Spleen (tissue), 7 donors: ENCODE measurements around the gene NXPE3.

Source experiments
- CTCF ChIP-seq, 11 experiments: fragments of 200-600 bp in 7 of 11; fragments of 450-650 bp in 4 of 11; sonication (generic) in 4 of 11; IDR thresholded peaks in 8 of 11; conservative IDR thresholded peaks in 3 of 11; 1 replicate in 7 of 11; 2 replicates in 4 of 11; pipeline versions ENCODE4 v1.4.0 to v1.8.0; 2016 to 2021; ENCODE audit warnings: antibody characterized with exemption in 11 of 11, inconsistent platforms in 4 of 11, mild to moderate bottlenecking in 1 of 11
- POLR2A ChIP-seq, 3 donors: fragments of 450-650 bp; IDR thresholded peaks; one replicate each; pipeline ENCODE4 v1.5.1; 2017; ENCODE audit warnings: antibody characterized with exemption in 3 of 3, mild to moderate bottlenecking in 1 of 3
- donor health status: DM: no; HTN: no; CAD: no; lungs with moderate emphysema.
- donor health status: DM: no; HTN: no; CAD: no.
- donor health status: DM: no; HTN: no; CAD: no.

- no peak for TF ChIP-seq CTCF (IDR thresholded peaks at IDR 0.05 in 8 of 11, conservative IDR thresholded peaks at IDR 0.05 in 3 of 11)
- no peak for TF ChIP-seq POLR2A (IDR thresholded peaks at IDR 0.05)
Measured at GRCh38 chr3:101829874-101830273, 50.9 kb downstream of the NXPE3 start.
